ENCODE data around the gene CTDSPL. TPM values are rescaled to one million over a fixed set of nuclear protein-coding genes. Genes with fewer than 3 reads are reported as not detected.

The CTDSPL gene
- total and polyA plus RNA-seq, 2 of the 13 experiments (the other 11 are each of a cell fraction or from before 2014, with no cell fraction given) = 26.1 to 142 TPM

- H3K4me3 ChIP-seq (replicated peaks in 1 of 3; ENCODE audit: insufficient read depth in 1 of 3, low read depth in 2 of 3, low read length in 3 of 3) = no peak overlapping the region
- DNase-seq (ENCODE audit: low spot score) = no peak
- POLR2A ChIA-PET = no interaction called here
- H3K27ac ChIP-seq (ENCODE audit: extremely low read length, insufficient read depth, low read length) = peak overlapping the region; percentile 12
- H3K36me3 ChIP-seq (replicated peaks in 1 of 2; ENCODE audit: control insufficient read depth in 1 of 2, insufficient read depth in 2 of 2, low read length in 2 of 2) = peaks cover 3 to 22% of the 10 kb centered on the region in 2 experiments; a peak in 4 of 5 replicates
- intact Hi-C loops (cut with micrococcal nuclease; ENCODE audit: unreplicated experiment) = no loop called here
- no peaks in the 10 kb centered on the region for H3K9me3 ChIP-seq (ENCODE audit: low read length)
- H3K9ac ChIP-seq (ENCODE audit: insufficient read depth, low read depth, low read length) = no peak overlapping the region
- H3K79me2 ChIP-seq (ENCODE audit: insufficient read depth, low read length) = peaks cover 70% of the 10 kb centered on the region
- no peak overlapping the region for H3K4me2 ChIP-seq (ENCODE audit: low read depth, low read length)
- no TSS peak for BruUV-seq (replicated peaks)
- H3K27me3 ChIP-seq (ENCODE audit: control insufficient read depth in 1 of 2, insufficient read depth in 2 of 2, low read length in 2 of 2) = no peaks in the 10 kb centered on the region
- WGBS (ENCODE audit: low lambda C conversion rate) = 91% methylated on average over 9 of the region's 9 CpGs
- in situ Hi-C loops (cut with HindIII; ENCODE audit: extremely low pct_ligation_motif_present, low pct_unique_long_range_greater_than_20kb) = no loop called here
- H3K4me1 ChIP-seq (ENCODE audit: insufficient read depth, low read length) = peaks cover 81% of the 10 kb centered on the region
- H4K20me1 ChIP-seq (ENCODE audit: insufficient read depth, low read length) = no peaks in the 10 kb centered on the region
- no peak overlapping the region for H2AFZ ChIP-seq (ENCODE audit: low read length)
- CTCF ChIA-PET (ENCODE audit: low intra/inter-chr PET ratio, low total read pairs) = no interaction called here
- FAIRE-seq = no peak
- peak; percentile 66 for ATAC-seq
- TF ChIP-seq HNF1B (CRISPR knock-in tag; IDR thresholded peaks at IDR 0.05) = 0 out of 2 replicates have a peak, but pooled peaks have one; percentile 25
- TF ChIP-seq SALL1 (CRISPR knock-in tag; IDR thresholded peaks at IDR 0.05) = peak; percentile 37; the same call in 1 of the 2 replicates
- TF ChIP-seq MED1 (CRISPR knock-in tag; IDR thresholded peaks at IDR 0.05) = peak; percentile 24; the same call in 1 of the 2 replicates
- TF ChIP-seq ZNF687 (CRISPR knock-in tag; IDR thresholded peaks at IDR 0.05) = peak; percentile 44
- TF ChIP-seq SALL2 (CRISPR knock-in tag; IDR thresholded peaks at IDR 0.05) = no peak
- TF ChIP-seq ZMYM4 (CRISPR knock-in tag; IDR thresholded peaks at IDR 0.05) = peak; percentile 19; the same call in 1 of the 2 replicates
- TF ChIP-seq CTCF (CRISPR knock-in tag; IDR thresholded peaks at IDR 0.05) = peak; percentile 60
- 0 out of 2 replicates have a peak, but pooled peaks have one; percentile 27 for TF ChIP-seq THAP11 (CRISPR knock-in tag; IDR thresholded peaks at IDR 0.05)
- TF ChIP-seq SP4 (CRISPR knock-in tag; IDR thresholded peaks at IDR 0.05) = no peak
- 0 out of 2 replicates have a peak, but pooled peaks have one; percentile 16 for TF ChIP-seq CCDC6 (CRISPR knock-in tag; IDR thresholded peaks at IDR 0.05)
- peak; percentile 82 for TF ChIP-seq ZNF574 (CRISPR knock-in tag; IDR thresholded peaks at IDR 0.05)
Observed at GRCh38 chr3:37912052-37912733, 50.5 kb downstream of the CTDSPL start.

All from HepG2 (cell line).